Neuronal stem cell (in vitro differentiated cells): Measurements from ENCODE around the gene PDE6A.

ENCODE experiments used
- DNase-seq: peaks from one replicate; pipeline ENCODE4 v3.0.0-alpha.2; 2013; ENCODE audit warnings: low spot score
- H2AFZ ChIP-seq: one replicate; pipeline ENCODE4 v1.6.1; 2013; ENCODE audit warnings: mild to moderate bottlenecking, low read length, inconsistent platforms
- H2AK5ac ChIP-seq: 2 replicates; pipeline ENCODE4 v1.6.1; 2013; ENCODE audit warnings: low read depth, mild to moderate bottlenecking, inconsistent platforms, low read length, moderate library complexity, mixed read lengths
- H2BK120ac ChIP-seq: 2 replicates; pipeline ENCODE4 v1.6.1; 2013; ENCODE audit warnings: low read depth, mild to moderate bottlenecking, inconsistent platforms, low read length, moderate library complexity, mixed read lengths
- H2BK12ac ChIP-seq: one replicate; pipeline ENCODE4 v1.6.1; 2013; ENCODE audit warnings: low read length, inconsistent platforms
- H2BK15ac ChIP-seq: 2 replicates; pipeline ENCODE4 v1.6.1; 2013; ENCODE audit warnings: mild to moderate bottlenecking, low read length, inconsistent platforms, mixed read lengths
- H2BK5ac ChIP-seq: one replicate; pipeline ENCODE4 v1.6.1; 2013; ENCODE audit warnings: inconsistent platforms, mild to moderate bottlenecking, low read length, moderate library complexity
- H3K14ac ChIP-seq: one replicate; pipeline ENCODE4 v1.6.1; 2013; ENCODE audit warnings: low read length, inconsistent platforms
- H3K18ac ChIP-seq: 2 replicates; pipeline ENCODE4 v1.6.1; 2013; ENCODE audit warnings: low read length, inconsistent platforms
- H3K23ac ChIP-seq: 2 replicates; pipeline ENCODE4 v1.6.1; 2013; ENCODE audit warnings: low read depth, mild to moderate bottlenecking, mixed read lengths, low read length, inconsistent platforms; ENCODE audit not compliant: poor library complexity
- H3K27ac ChIP-seq: replicated peaks from 3 replicates; pipeline ENCODE4 v1.5.1; 2013; ENCODE audit warnings: low read length, inconsistent platforms
- H3K27me3 ChIP-seq, 3 experiments: 2 replicates each; pipeline ENCODE4 v1.6.1; 2013; ENCODE audit warnings: low read length in 3 of 3, mild to moderate bottlenecking in 2 of 3, inconsistent platforms in 1 of 3, low read depth in 1 of 3, mixed read lengths in 1 of 3, moderate library complexity in 1 of 3; ENCODE audit not compliant: control insufficient read depth in 3 of 3, insufficient read depth in 3 of 3
- H3K36me3 ChIP-seq, 2 donors: replicated peaks in 1 of 2; 2 replicates each; pipeline ENCODE4 v1.6.1; 2013; ENCODE audit warnings: low read length in 2 of 2; ENCODE audit not compliant: control insufficient read depth in 2 of 2, insufficient read depth in 2 of 2
- H3K4ac ChIP-seq: 2 replicates; pipeline ENCODE4 v1.6.1; 2013; ENCODE audit warnings: inconsistent platforms, mild to moderate bottlenecking, low read length, moderate library complexity
- H3K4me1 ChIP-seq, 2 donors: 1 replicate in 1 of 2; 2 replicates in 1 of 2; pipeline ENCODE4 v1.6.1; 2013; ENCODE audit warnings: low read length in 2 of 2, low read depth in 1 of 2; ENCODE audit not compliant: control insufficient read depth in 2 of 2, insufficient read depth in 1 of 2
- H3K4me2 ChIP-seq: one replicate; pipeline ENCODE4 v1.6.1; 2013; ENCODE audit warnings: mild to moderate bottlenecking, low read length, inconsistent platforms; ENCODE audit not compliant: insufficient read depth, poor library complexity, severe bottlenecking
- H3K4me3 ChIP-seq, 2 donors: 2 replicates each; pipeline ENCODE4 v1.5.1; 2013; ENCODE audit warnings: low read length in 2 of 2, mild to moderate bottlenecking in 2 of 2, inconsistent platforms in 1 of 2, moderate library complexity in 1 of 2
- H3K79me1 ChIP-seq: one replicate; pipeline ENCODE4 v1.6.1; 2013; ENCODE audit warnings: low read depth, mild to moderate bottlenecking, inconsistent platforms, low read length, moderate library complexity
- H3K9ac ChIP-seq: one replicate; pipeline ENCODE4 v1.6.1; 2013; ENCODE audit warnings: mild to moderate bottlenecking, low read depth, low read length, inconsistent platforms; ENCODE audit not compliant: poor library complexity
- H3K9me3 ChIP-seq, 2 donors: replicated peaks in 1 of 2; 2 replicates each; pipeline versions ENCODE3 to v1.6.1; 2013; ENCODE audit warnings: low read length in 2 of 2, mild to moderate bottlenecking in 2 of 2, inconsistent platforms in 1 of 2, low read depth in 1 of 2, mixed read lengths in 1 of 2, moderate library complexity in 1 of 2; ENCODE audit not compliant: control insufficient read depth in 2 of 2, insufficient read depth in 1 of 2
- H4K8ac ChIP-seq: one replicate; pipeline ENCODE4 v1.6.1; 2013; ENCODE audit warnings: low read depth, mild to moderate bottlenecking, inconsistent platforms, low read length, moderate library complexity
- H4K91ac ChIP-seq: one replicate; pipeline ENCODE4 v1.6.1; 2013; ENCODE audit warnings: low read length, low read depth, mild to moderate bottlenecking, inconsistent platforms; ENCODE audit not compliant: poor library complexity
- WGBS, 2 donors: extraction: QIAGEN DNeasy Blood & Tissue Kit; methylation state at CpG; one replicate each; pipeline ENCODE4 v1.1.7; 2013; ENCODE audit warnings: missing lambda C conversion rate in 2 of 2, mixed read lengths in 1 of 2; ENCODE audit not compliant: insufficient read length in 2 of 2, insufficient replicate concordance in 1 of 2; ENCODE audit errors: extremely low coverage in 2 of 2; 5-methylcytosine and 5-hydroxymethylcytosine counted together

PDE6A gene

GRCh38 chr5:149969181-149969930, 24.8 kb upstream of the PDE6A start:
- no peak overlapping the region for H3K9ac ChIP-seq
- H2AFZ ChIP-seq = no peak overlapping the region
- H2AK5ac ChIP-seq = no peak overlapping the region
- H3K36me3 ChIP-seq = no peaks in the 10 kb centered on the region
- H4K91ac ChIP-seq = no peak overlapping the region
- H3K27me3 ChIP-seq = no peaks in the 10 kb centered on the region
- no peak overlapping the region for H2BK15ac ChIP-seq
- DNase-seq = no peak
- WGBS, 2 donors = no CpG with 5 or more reads among the region's 4 CpGs
- no peak overlapping the region for H4K8ac ChIP-seq
- H2BK120ac ChIP-seq = no peak overlapping the region
- no peak overlapping the region for H2BK5ac ChIP-seq
- H3K4ac ChIP-seq = no peak overlapping the region
- no peak overlapping the region for H3K14ac ChIP-seq
- H3K9me3 ChIP-seq = no peaks in the 10 kb centered on the region
- no peaks in the 10 kb centered on the region for H3K4me1 ChIP-seq
- H2BK12ac ChIP-seq = no peak overlapping the region
- no peak overlapping the region for H3K4me2 ChIP-seq
- H3K23ac ChIP-seq = no peak overlapping the region
- H3K18ac ChIP-seq = no peak overlapping the region
- no peaks in the 10 kb centered on the region for H3K79me1 ChIP-seq
- H3K27ac ChIP-seq = no peak overlapping the region
- no peak overlapping the region for H3K4me3 ChIP-seq

- Histone ChIP-seq H3K4ac (no peak overlapping the region), H2BK15ac (no peak overlapping the region), H2BK5ac (no peak overlapping the region), H3K14ac (no peak overlapping the region), H2AFZ (no peak overlapping the region), H3K23ac (no peak overlapping the region), H2BK120ac (no peak overlapping the region), H3K18ac (no peak overlapping the region), H3K79me1 (no peaks in the 10 kb centered on the region), H3K9ac (no peak overlapping the region), H2BK12ac (no peak overlapping the region), H3K4me1 (peaks cover 0 to under 1% of the 10 kb centered on the region in 2 donors), H4K8ac (no peak overlapping the region), H4K91ac (no peak overlapping the region), H3K27me3 (peaks cover 0 to 1% (median 0%) of the 10 kb centered on the region in 3 experiments), H3K27ac (no peak overlapping the region), H3K4me3 (no peak overlapping the region), H3K36me3 (no peaks in the 10 kb centered on the region), H3K9me3 (no peaks in the 10 kb centered on the region), H2AK5ac (no peak overlapping the region), H3K4me2 (no peak overlapping the region)
- no peak for DNase-seq
- no CpG with 5 or more reads among the region's 3 CpGs for WGBS, 2 donors
Measured at GRCh38 chr5:149966946-149967345, 22.4 kb upstream of the PDE6A start.

- Histone ChIP-seq H3K23ac (no peak overlapping the region), H3K9me3 (no peaks in the 10 kb centered on the region), H4K8ac (no peak overlapping the region), H3K36me3 (no peaks in the 10 kb centered on the region), H2BK5ac (no peak overlapping the region), H3K27ac (no peak overlapping the region), H2AK5ac (no peak overlapping the region), H3K4me3 (no peak overlapping the region), H3K14ac (no peak overlapping the region), H3K4me1 (peaks cover 6 to 8% of the 10 kb centered on the region in 2 donors), H2BK120ac (no peak overlapping the region), H3K79me1 (no peaks in the 10 kb centered on the region), H2AFZ (no peak overlapping the region), H2BK12ac (no peak overlapping the region), H3K4me2 (no peak overlapping the region), H3K4ac (no peak overlapping the region), H3K9ac (no peak overlapping the region), H2BK15ac (no peak overlapping the region), H4K91ac (no peak overlapping the region), H3K27me3 (peaks cover 0 to 4% (median 0%) of the 10 kb centered on the region in 3 experiments), H3K18ac (no peak overlapping the region)
- no CpG with 5 or more reads among the region's 3 CpGs for WGBS, 2 donors
- no peak for DNase-seq
Measured at GRCh38 chr5:149963729-149964128, 19.1 kb upstream of the PDE6A start.

- WGBS, 2 donors = no CpG with 5 or more reads among the region's 5 CpGs
Measured at GRCh38 chr5:149962601-149963300, 18.2 kb upstream of the PDE6A start.

More at GRCh38 chr5:149962601-149963300, 18.2 kb upstream of the PDE6A start:
- Histone ChIP-seq H2BK120ac (no peak overlapping the region), H4K8ac (no peak overlapping the region), H3K9me3 (no peaks in the 10 kb centered on the region), H3K4me2 (no peak overlapping the region), H3K14ac (no peak overlapping the region), H3K27me3 (peaks cover 0 to 4% (median 0%) of the 10 kb centered on the region in 3 experiments), H3K27ac (no peak overlapping the region), H3K23ac (no peak overlapping the region), H2BK15ac (no peak overlapping the region), H3K4me1 (peaks cover 6 to 8% of the 10 kb centered on the region in 2 donors), H3K4me3 (no peak overlapping the region), H3K79me1 (no peaks in the 10 kb centered on the region), H2BK12ac (no peak overlapping the region), H2BK5ac (no peak overlapping the region), H2AFZ (no peak overlapping the region), H3K9ac (no peak overlapping the region), H3K18ac (no peak overlapping the region), H2AK5ac (no peak overlapping the region), H3K36me3 (no peaks in the 10 kb centered on the region), H3K4ac (no peak overlapping the region), H4K91ac (no peak overlapping the region)
- DNase-seq = no peak
